Calu3 (cell line): ENCODE results near the gene SHROOM3. TPM values are rescaled to one million over a fixed set of nuclear protein-coding genes. Genes with fewer than 3 reads are reported as not detected.

Experiments
- BruUV-seq: library from RNA; stranded (reverse); fragments of 400-500 nt; replicated peaks from 2 replicates; lab custom pipeline; 2021; lab: Mats Ljungman, UMichigan
- CTCF ChIA-PET: fragments of 300-600 bp; sonication (Branson Sonifier 250); formaldehyde crosslinking; loops from one replicate; lab custom pipeline; 2022; ENCODE audit warnings: antibody characterized with exemption; lab: Charles Lee
- DNase-seq: peaks from one replicate; pipeline ENCODE4 v3.0.0; 2022
- H3K27ac Mint-ChIP-seq: one replicate; pipeline ENCODE4 v1.8.0; 2022; ENCODE audit warnings: mixed read lengths; ENCODE audit not compliant: unreplicated experiment
- H3K27me3 Mint-ChIP-seq: one replicate; pipeline ENCODE4 v1.8.0; 2022; ENCODE audit warnings: mixed read lengths; ENCODE audit not compliant: unreplicated experiment
- H3K36me3 Mint-ChIP-seq: one replicate; pipeline ENCODE4 v1.8.0; 2022; ENCODE audit warnings: mild to moderate bottlenecking, moderate library complexity, mixed read lengths; ENCODE audit not compliant: insufficient read depth, unreplicated experiment
- H3K4me1 Mint-ChIP-seq: one replicate; pipeline ENCODE4 v1.8.0; 2022; ENCODE audit warnings: mild to moderate bottlenecking, low read depth, mixed read lengths; ENCODE audit not compliant: unreplicated experiment
- H3K4me3 Mint-ChIP-seq: one replicate; pipeline ENCODE4 v1.8.0; 2022; ENCODE audit warnings: mild to moderate bottlenecking, low read depth, moderate library complexity, mixed read lengths; ENCODE audit not compliant: unreplicated experiment
- H3K9me3 Mint-ChIP-seq: one replicate; pipeline ENCODE4 v1.8.0; 2022; ENCODE audit warnings: low read depth, mixed read lengths; ENCODE audit not compliant: unreplicated experiment
- CTCF ChIP-seq: fragments of 200-600 bp; IDR thresholded peaks from one replicate; pipeline ENCODE4 v1.8.0; 2022; ENCODE audit warnings: antibody characterized with exemption; ENCODE audit not compliant: unreplicated experiment
- intact Hi-C: fragments of 100-400 bp; cut with micrococcal nuclease; formaldehyde crosslinking; loops from one replicate; pipeline ENCODE4 v1.10.0; 2022; ENCODE audit not compliant: unreplicated experiment
- total RNA-seq: library from RNA; stranded (reverse); gene quantifications from 2 replicates; pipeline ENCODE4 v1.2.3, GENCODE V29; 2022

The SHROOM3 gene
- total RNA-seq, 1 experiment from 2014 or later: 114 TPM

GRCh38 chr4:76697129-76697803 lies 262.2 kb downstream of the SHROOM3 start:
- no peaks in the 10 kb centered on the region for H3K9me3 Mint-ChIP-seq
- CTCF ChIA-PET: no interaction called here
- H3K4me3 Mint-ChIP-seq: no peak overlapping the region
- intact Hi-C loops: no loop called here
- H3K27ac Mint-ChIP-seq: no peak overlapping the region
- no peak for DNase-seq
- no peaks in the 10 kb centered on the region for H3K27me3 Mint-ChIP-seq
- no TSS peak for BruUV-seq
- H3K36me3 Mint-ChIP-seq: peaks cover 14% of the 10 kb centered on the region
- H3K4me1 Mint-ChIP-seq: peaks cover 45% of the 10 kb centered on the region
- TF ChIP-seq CTCF: no peak

DNA sequence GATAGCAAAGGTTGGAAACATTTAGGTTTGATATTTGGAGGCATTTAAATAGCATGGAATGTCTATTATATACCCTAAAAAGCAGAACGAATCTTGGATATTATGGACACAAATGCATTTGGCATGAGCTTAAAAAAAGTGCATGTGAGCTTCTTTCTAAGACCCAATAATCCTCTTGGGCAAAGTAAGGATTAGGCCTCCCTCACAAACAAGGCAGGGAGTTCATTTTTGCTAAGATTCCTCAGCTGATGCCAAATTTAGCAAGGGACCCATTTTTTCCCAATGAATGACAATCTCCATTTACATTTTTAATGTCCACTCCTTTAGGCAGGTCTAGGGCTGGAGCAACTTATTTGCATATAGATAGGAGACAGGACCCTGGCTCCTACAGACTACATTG lies 263.1 kb downstream of the SHROOM3 start:
- DNase-seq: no peak
- TF ChIP-seq CTCF: no peak
- no peaks in the 10 kb centered on the region for H3K9me3 Mint-ChIP-seq
- H3K4me3 Mint-ChIP-seq: no peak overlapping the region
- intact Hi-C loops: no loop called here
- H3K27ac Mint-ChIP-seq: no peak overlapping the region
- no TSS peak for BruUV-seq
- peaks cover 13% of the 10 kb centered on the region for H3K36me3 Mint-ChIP-seq
- CTCF ChIA-PET: interaction anchor here (0.6 kb wide), 1 partner anchor 46 kb away, joined by 3 read pairs; no protein-coding TSS in a partner anchor
- H3K4me1 Mint-ChIP-seq: peaks cover 47% of the 10 kb centered on the region
- H3K27me3 Mint-ChIP-seq: no peaks in the 10 kb centered on the region

DNA sequence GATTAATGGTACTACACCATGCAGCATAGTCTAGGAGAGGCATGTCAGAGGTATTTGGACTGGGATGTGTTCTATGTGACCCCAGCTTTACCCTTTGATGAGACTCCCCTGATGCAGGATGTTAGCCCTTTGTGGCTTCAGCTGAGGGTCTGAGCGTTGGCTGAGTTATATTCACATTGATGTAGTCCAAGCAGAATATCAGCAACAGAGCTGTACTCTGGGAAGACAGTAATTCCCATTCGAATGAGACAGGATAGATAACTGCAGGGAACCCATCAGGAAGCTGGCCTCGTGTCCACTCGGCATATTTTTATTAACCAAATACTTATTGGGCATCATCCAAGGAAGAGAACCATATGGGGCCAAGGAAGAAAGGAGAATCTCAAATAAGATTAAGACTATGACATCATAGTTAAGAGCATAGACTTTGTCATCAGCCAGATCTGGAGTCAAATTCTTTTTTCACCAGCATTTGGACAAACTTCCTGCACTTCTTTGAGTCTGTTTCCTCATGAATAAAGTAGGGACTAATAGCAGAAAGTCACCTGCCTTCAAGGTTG lies 264.8 kb downstream of the SHROOM3 start:
- CTCF ChIA-PET: no interaction called here
- Mint-ChIP-seq H3K27me3 (no peaks in the 10 kb centered on the region), H3K9me3 (no peaks in the 10 kb centered on the region), H3K27ac (no peak overlapping the region), H3K36me3 (peaks cover 26% of the 10 kb centered on the region), H3K4me3 (no peak overlapping the region), H3K4me1 (peaks cover 63% of the 10 kb centered on the region)
- no peak for TF ChIP-seq CTCF
- intact Hi-C loops: no loop called here
- DNase-seq: no peak
- BruUV-seq: no TSS peak

GRCh38 chr4:76702440-76703122 lies 267.6 kb downstream of the SHROOM3 start:
- H3K36me3 Mint-ChIP-seq: peaks cover 46% of the 10 kb centered on the region
- H3K9me3 Mint-ChIP-seq: no peaks in the 10 kb centered on the region
- intact Hi-C loops: no loop called here
- peak overlapping the region; percentile 95 for H3K27ac Mint-ChIP-seq
- no peaks in the 10 kb centered on the region for H3K27me3 Mint-ChIP-seq
- TF ChIP-seq CTCF: no peak
- H3K4me1 Mint-ChIP-seq: peaks cover 78% of the 10 kb centered on the region
- DNase-seq: no peak
- CTCF ChIA-PET: interaction anchor here (2.5 kb wide), 1 partner anchor 13 kb away, joined by 8 read pairs; no protein-coding TSS in a partner anchor
- BruUV-seq: no TSS peak
- peak overlapping the region; percentile 47 for H3K4me3 Mint-ChIP-seq
